Karpas-422 (cell line): ENCODE measurements around the gene ALK. TPM values are rescaled to one million over a fixed set of nuclear protein-coding genes. Genes with fewer than 3 reads are reported as not detected.

Source experiments
- DNase-seq: peaks from one replicate; pipeline ENCODE4 v3.0.0-alpha.2; 2015
- H2AFZ ChIP-seq: fragments of 200-600 bp; sonication (generic); 2 replicates; pipeline ENCODE4 v1.6.1; 2014; ENCODE audit warnings: antibody characterized with exemption, low read length, mixed read lengths
- H3K27ac ChIP-seq: fragments of 200-600 bp; sonication (generic); 2 replicates; pipeline ENCODE4 v1.5.1; 2014; ENCODE audit warnings: mild to moderate bottlenecking, low read length, moderate library complexity
- H3K27me3 ChIP-seq: fragments of 200-600 bp; sonication (generic); 2 replicates; pipeline ENCODE4 v1.6.1; 2014; ENCODE audit warnings: low read length, mixed read lengths
- H3K36me3 ChIP-seq: fragments of 200-600 bp; sonication (generic); 2 replicates; pipeline ENCODE4 v1.6.1; 2014; ENCODE audit warnings: low read length, mixed read lengths; ENCODE audit not compliant: insufficient read depth
- H3K4me1 ChIP-seq: fragments of 200-600 bp; sonication (generic); 2 replicates; pipeline ENCODE4 v1.6.1; 2014; ENCODE audit warnings: mild to moderate bottlenecking, low read length, mixed read lengths
- H3K4me2 ChIP-seq: fragments of 200-600 bp; sonication (generic); 2 replicates; pipeline ENCODE4 v1.6.1; 2014; ENCODE audit warnings: low read length, low read depth, mild to moderate bottlenecking; ENCODE audit not compliant: poor library complexity, severe bottlenecking
- H3K4me3 ChIP-seq: fragments of 200-600 bp; sonication (generic); 2 replicates; pipeline ENCODE4 v1.5.1; 2014; ENCODE audit warnings: mild to moderate bottlenecking, antibody characterized with exemption, low read length, mixed read lengths
- H3K79me2 ChIP-seq: fragments of 200-600 bp; sonication (generic); 2 replicates; pipeline ENCODE4 v1.6.1; 2014; ENCODE audit warnings: mild to moderate bottlenecking, low read length, mixed read lengths
- H3K9ac ChIP-seq: fragments of 200-600 bp; sonication (generic); 2 replicates; pipeline ENCODE4 v1.6.0; 2014; ENCODE audit warnings: low read length
- H3K9me2 ChIP-seq: fragments of 200-600 bp; sonication (generic), shearing (Covaris generic); replicated peaks from 2 replicates; pipeline ENCODE4 v1.6.0; 2014; ENCODE audit warnings: mild to moderate bottlenecking, low read length, moderate library complexity; ENCODE audit not compliant: insufficient read depth
- H3K9me3 ChIP-seq: fragments of 300-700, 200-600 bp; sonication (generic); 2 replicates; pipeline ENCODE4 v1.6.1; 2014; ENCODE audit warnings: low read length, mixed read lengths
- H4K20me1 ChIP-seq: fragments of 200-600 bp; sonication (generic); 2 replicates; pipeline ENCODE4 v1.6.1; 2014; ENCODE audit warnings: mild to moderate bottlenecking, antibody characterized with exemption, low read length, low read depth; ENCODE audit not compliant: insufficient read depth
- total RNA-seq: library from RNA; depleted of rRNA; stranded (reverse); fragments of >200 nt; shearing (Covaris generic); gene quantifications from 2 replicates; pipeline ENCODE4 v1.2.3, GENCODE V29; 2014; ENCODE audit warnings: low replicate concordance

The ALK gene
- total RNA-seq, 1 experiment from 2014 or later = not detected

GRCh38 chr2:29724282-29724681, 197.1 kb downstream of the ALK start:
- no peak for DNase-seq
- H3K9me3 ChIP-seq = no peaks in the 10 kb centered on the region
- no peak overlapping the region for H3K27ac ChIP-seq
- H3K4me3 ChIP-seq = no peak overlapping the region
- no peak overlapping the region for H2AFZ ChIP-seq
- H3K79me2 ChIP-seq = no peaks in the 10 kb centered on the region
- no peak overlapping the region for H3K4me2 ChIP-seq
- H3K9me2 ChIP-seq = no peaks in the 10 kb centered on the region
- H3K36me3 ChIP-seq = no peaks in the 10 kb centered on the region
- H3K4me1 ChIP-seq = no peaks in the 10 kb centered on the region
- H4K20me1 ChIP-seq = no peaks in the 10 kb centered on the region
- H3K9ac ChIP-seq = no peak overlapping the region
- H3K27me3 ChIP-seq = no peaks in the 10 kb centered on the region

- H3K27ac ChIP-seq = no peak overlapping the region
- no peak overlapping the region for H3K4me2 ChIP-seq
- no peak for DNase-seq
- H4K20me1 ChIP-seq = no peaks in the 10 kb centered on the region
- H3K9ac ChIP-seq = no peak overlapping the region
- no peaks in the 10 kb centered on the region for H3K4me1 ChIP-seq
- no peaks in the 10 kb centered on the region for H3K27me3 ChIP-seq
- no peak overlapping the region for H3K4me3 ChIP-seq
- no peaks in the 10 kb centered on the region for H3K36me3 ChIP-seq
- no peaks in the 10 kb centered on the region for H3K9me2 ChIP-seq
- H3K9me3 ChIP-seq = no peaks in the 10 kb centered on the region
- H3K79me2 ChIP-seq = no peaks in the 10 kb centered on the region
- H2AFZ ChIP-seq = no peak overlapping the region
These were observed 198.0 kb downstream of the ALK start for GRCh38 chr2:29723255-29724001.

DNA sequence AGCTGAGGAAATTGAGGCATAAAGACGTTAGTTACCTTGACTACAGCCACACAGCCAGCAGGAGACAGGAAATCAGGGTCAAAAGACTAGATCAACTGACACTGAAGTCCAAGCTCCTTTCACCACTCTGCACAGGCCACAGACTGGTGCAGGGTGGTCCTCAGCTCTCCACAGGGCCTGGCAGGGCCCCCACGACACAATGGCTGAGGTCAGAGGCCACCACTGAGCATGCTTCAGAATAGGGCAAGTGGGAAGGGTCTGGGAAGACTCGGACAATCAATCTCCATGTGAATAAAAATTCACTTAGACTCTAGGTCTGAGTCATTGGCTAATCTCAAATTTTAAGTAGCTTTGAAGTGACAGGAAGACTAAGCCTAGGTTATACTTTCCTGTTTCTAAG, 201.7 kb downstream of the ALK start:
- Histone ChIP-seq H2AFZ (no peak overlapping the region), H4K20me1 (no peaks in the 10 kb centered on the region), H3K79me2 (no peaks in the 10 kb centered on the region), H3K4me1 (no peaks in the 10 kb centered on the region), H3K27me3 (no peaks in the 10 kb centered on the region), H3K4me2 (no peak overlapping the region), H3K27ac (no peak overlapping the region), H3K36me3 (no peaks in the 10 kb centered on the region), H3K9ac (no peak overlapping the region), H3K9me3 (no peaks in the 10 kb centered on the region), H3K9me2 (no peaks in the 10 kb centered on the region), H3K4me3 (no peak overlapping the region)
- DNase-seq = no peak

GRCh38 chr2:29718076-29718686, 203.2 kb downstream of the ALK start:
- DNase-seq = no peak
- no peaks in the 10 kb centered on the region for H4K20me1 ChIP-seq
- H3K27me3 ChIP-seq = no peaks in the 10 kb centered on the region
- no peaks in the 10 kb centered on the region for H3K9me2 ChIP-seq
- no peaks in the 10 kb centered on the region for H3K79me2 ChIP-seq
- H3K36me3 ChIP-seq = no peaks in the 10 kb centered on the region
- no peak overlapping the region for H3K4me2 ChIP-seq
- no peaks in the 10 kb centered on the region for H3K4me1 ChIP-seq
- H3K4me3 ChIP-seq = no peak overlapping the region
- H3K9me3 ChIP-seq = no peaks in the 10 kb centered on the region
- no peak overlapping the region for H3K9ac ChIP-seq
- no peak overlapping the region for H2AFZ ChIP-seq
- H3K27ac ChIP-seq = no peak overlapping the region

GRCh38 chr2:29715655-29716054, 205.7 kb downstream of the ALK start:
- Histone ChIP-seq H3K4me2 (no peak overlapping the region), H3K9me3 (no peaks in the 10 kb centered on the region), H3K79me2 (no peaks in the 10 kb centered on the region), H3K27ac (no peak overlapping the region), H3K36me3 (no peaks in the 10 kb centered on the region), H3K9ac (no peak overlapping the region), H4K20me1 (no peaks in the 10 kb centered on the region), H3K9me2 (no peaks in the 10 kb centered on the region), H3K27me3 (no peaks in the 10 kb centered on the region), H2AFZ (no peak overlapping the region), H3K4me1 (no peaks in the 10 kb centered on the region), H3K4me3 (no peak overlapping the region)
- DNase-seq = no peak

- Histone ChIP-seq H3K4me3 (no peak overlapping the region), H3K79me2 (no peaks in the 10 kb centered on the region), H3K4me2 (no peak overlapping the region), H3K9me3 (no peaks in the 10 kb centered on the region), H2AFZ (no peak overlapping the region), H4K20me1 (no peaks in the 10 kb centered on the region), H3K9ac (no peak overlapping the region), H3K27me3 (no peaks in the 10 kb centered on the region), H3K36me3 (no peaks in the 10 kb centered on the region), H3K4me1 (no peaks in the 10 kb centered on the region), H3K27ac (no peak overlapping the region), H3K9me2 (no peaks in the 10 kb centered on the region)
- DNase-seq = no peak
These were observed 207.1 kb downstream of the ALK start for GRCh38 chr2:29714333-29714732.

- Histone ChIP-seq H2AFZ (no peak overlapping the region), H3K4me3 (no peak overlapping the region), H3K27ac (no peak overlapping the region), H4K20me1 (no peaks in the 10 kb centered on the region; the same call in 1 of the 2 replicates), H3K9ac (no peak overlapping the region), H3K4me2 (no peak overlapping the region), H3K9me3 (no peaks in the 10 kb centered on the region), H3K4me1 (no peaks in the 10 kb centered on the region), H3K79me2 (no peaks in the 10 kb centered on the region), H3K36me3 (no peaks in the 10 kb centered on the region), H3K27me3 (no peaks in the 10 kb centered on the region), H3K9me2 (no peaks in the 10 kb centered on the region)
- DNase-seq = no peak
These were observed 215.1 kb downstream of the ALK start for GRCh38 chr2:29706171-29706720.

- no peak overlapping the region for H3K4me3 ChIP-seq
- no peak overlapping the region for H3K27ac ChIP-seq
- H3K9me3 ChIP-seq = no peaks in the 10 kb centered on the region
- no peak overlapping the region for H2AFZ ChIP-seq
- H3K36me3 ChIP-seq = no peaks in the 10 kb centered on the region
- no peak overlapping the region for H3K4me2 ChIP-seq
- no peak for DNase-seq
- H3K9me2 ChIP-seq = no peaks in the 10 kb centered on the region
- no peak overlapping the region for H3K9ac ChIP-seq
- H3K27me3 ChIP-seq = no peaks in the 10 kb centered on the region
- H3K79me2 ChIP-seq = no peaks in the 10 kb centered on the region
- H3K4me1 ChIP-seq = no peaks in the 10 kb centered on the region
- H4K20me1 ChIP-seq = no peaks in the 10 kb centered on the region; the same call in 1 of the 2 replicates
These were observed 215.8 kb downstream of the ALK start for GRCh38 chr2:29705616-29706015.
